Measurements from ENCODE around the gene TLL2.

GRCh38 chr10:96482815-96483588 is 30.7 kb downstream of the TLL2 start:
- TF ChIP-seq POLR2AphosphoS5 (IDR thresholded peaks at IDR 0.05), result no peak
- TF ChIP-seq, protein P1, sequence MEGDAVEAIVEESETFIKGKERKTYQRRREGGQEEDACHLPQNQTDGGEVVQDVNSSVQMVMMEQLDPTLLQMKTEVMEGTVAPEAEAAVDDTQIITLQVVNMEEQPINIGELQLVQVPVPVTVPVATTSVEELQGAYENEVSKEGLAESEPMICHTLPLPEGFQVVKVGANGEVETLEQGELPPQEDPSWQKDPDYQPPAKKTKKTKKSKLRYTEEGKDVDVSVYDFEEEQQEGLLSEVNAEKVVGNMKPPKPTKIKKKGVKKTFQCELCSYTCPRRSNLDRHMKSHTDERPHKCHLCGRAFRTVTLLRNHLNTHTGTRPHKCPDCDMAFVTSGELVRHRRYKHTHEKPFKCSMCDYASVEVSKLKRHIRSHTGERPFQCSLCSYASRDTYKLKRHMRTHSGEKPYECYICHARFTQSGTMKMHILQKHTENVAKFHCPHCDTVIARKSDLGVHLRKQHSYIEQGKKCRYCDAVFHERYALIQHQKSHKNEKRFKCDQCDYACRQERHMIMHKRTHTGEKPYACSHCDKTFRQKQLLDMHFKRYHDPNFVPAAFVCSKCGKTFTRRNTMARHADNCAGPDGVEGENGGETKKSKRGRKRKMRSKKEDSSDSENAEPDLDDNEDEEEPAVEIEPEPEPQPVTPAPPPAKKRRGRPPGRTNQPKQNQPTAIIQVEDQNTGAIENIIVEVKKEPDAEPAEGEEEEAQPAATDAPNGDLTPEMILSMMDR (IDR thresholded peaks at IDR 0.05), result no peak

Data from gastroesophageal sphincter (tissue), 3 donors.